Testis (tissue), 2 donors: Measurements from ENCODE around the gene PRKCA.

ENCODE experiments used
- POLR2A ChIP-seq: fragments of 450-650 bp; IDR thresholded peaks from one replicate; pipeline ENCODE4 v1.6.1; 2017; ENCODE audit warnings: antibody characterized with exemption, mild to moderate bottlenecking, moderate library complexity
- TF ChIP-seq, protein P1 (sequence below), 3 experiments: fragments of 450-650 bp in 2 of 3; fragments of 200-600 bp in 1 of 3; sonication (generic) in 1 of 3; IDR thresholded peaks; one replicate each; pipeline ENCODE4 v1.5.1; 2016 to 2019; ENCODE audit warnings: antibody characterized with exemption in 3 of 3, mild to moderate bottlenecking in 2 of 3, moderate library complexity in 1 of 3

DNA sequence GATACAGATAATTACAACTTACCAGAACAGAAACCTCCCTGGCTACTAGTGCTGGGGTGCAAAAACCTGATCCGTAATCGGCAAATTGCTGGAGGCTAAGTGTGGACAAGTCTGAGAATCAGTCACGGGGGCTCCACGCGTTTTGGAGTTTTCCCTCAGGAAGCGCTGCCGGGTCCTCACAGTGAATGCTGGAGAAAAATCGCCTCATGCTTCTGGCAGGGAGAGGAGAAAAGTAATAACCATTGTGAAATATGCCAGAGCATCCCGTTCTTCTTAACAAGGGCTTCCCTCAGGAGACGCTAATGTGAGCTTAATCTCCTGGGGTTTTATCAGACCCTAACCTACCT lies 453.5 kb downstream of the PRKCA start:
- TF ChIP-seq, protein P1, sequence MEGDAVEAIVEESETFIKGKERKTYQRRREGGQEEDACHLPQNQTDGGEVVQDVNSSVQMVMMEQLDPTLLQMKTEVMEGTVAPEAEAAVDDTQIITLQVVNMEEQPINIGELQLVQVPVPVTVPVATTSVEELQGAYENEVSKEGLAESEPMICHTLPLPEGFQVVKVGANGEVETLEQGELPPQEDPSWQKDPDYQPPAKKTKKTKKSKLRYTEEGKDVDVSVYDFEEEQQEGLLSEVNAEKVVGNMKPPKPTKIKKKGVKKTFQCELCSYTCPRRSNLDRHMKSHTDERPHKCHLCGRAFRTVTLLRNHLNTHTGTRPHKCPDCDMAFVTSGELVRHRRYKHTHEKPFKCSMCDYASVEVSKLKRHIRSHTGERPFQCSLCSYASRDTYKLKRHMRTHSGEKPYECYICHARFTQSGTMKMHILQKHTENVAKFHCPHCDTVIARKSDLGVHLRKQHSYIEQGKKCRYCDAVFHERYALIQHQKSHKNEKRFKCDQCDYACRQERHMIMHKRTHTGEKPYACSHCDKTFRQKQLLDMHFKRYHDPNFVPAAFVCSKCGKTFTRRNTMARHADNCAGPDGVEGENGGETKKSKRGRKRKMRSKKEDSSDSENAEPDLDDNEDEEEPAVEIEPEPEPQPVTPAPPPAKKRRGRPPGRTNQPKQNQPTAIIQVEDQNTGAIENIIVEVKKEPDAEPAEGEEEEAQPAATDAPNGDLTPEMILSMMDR (IDR thresholded peaks at IDR 0.05): no peak
- no peak for TF ChIP-seq POLR2A
